GM18526 (cell line): ENCODE measurements around the gene MAML1.
A peak's percentile ranks its signal among the peaks of the same experiment; 100 is the strongest.

Experiments used
- POLR2A ChIP-seq: IDR thresholded peaks from 3 replicates; pipeline ENCODE4 v1.6.1; 2011; ENCODE audit not compliant: insufficient read length; ENCODE audit errors: extremely low read depth

Gene MAML1

DNA sequence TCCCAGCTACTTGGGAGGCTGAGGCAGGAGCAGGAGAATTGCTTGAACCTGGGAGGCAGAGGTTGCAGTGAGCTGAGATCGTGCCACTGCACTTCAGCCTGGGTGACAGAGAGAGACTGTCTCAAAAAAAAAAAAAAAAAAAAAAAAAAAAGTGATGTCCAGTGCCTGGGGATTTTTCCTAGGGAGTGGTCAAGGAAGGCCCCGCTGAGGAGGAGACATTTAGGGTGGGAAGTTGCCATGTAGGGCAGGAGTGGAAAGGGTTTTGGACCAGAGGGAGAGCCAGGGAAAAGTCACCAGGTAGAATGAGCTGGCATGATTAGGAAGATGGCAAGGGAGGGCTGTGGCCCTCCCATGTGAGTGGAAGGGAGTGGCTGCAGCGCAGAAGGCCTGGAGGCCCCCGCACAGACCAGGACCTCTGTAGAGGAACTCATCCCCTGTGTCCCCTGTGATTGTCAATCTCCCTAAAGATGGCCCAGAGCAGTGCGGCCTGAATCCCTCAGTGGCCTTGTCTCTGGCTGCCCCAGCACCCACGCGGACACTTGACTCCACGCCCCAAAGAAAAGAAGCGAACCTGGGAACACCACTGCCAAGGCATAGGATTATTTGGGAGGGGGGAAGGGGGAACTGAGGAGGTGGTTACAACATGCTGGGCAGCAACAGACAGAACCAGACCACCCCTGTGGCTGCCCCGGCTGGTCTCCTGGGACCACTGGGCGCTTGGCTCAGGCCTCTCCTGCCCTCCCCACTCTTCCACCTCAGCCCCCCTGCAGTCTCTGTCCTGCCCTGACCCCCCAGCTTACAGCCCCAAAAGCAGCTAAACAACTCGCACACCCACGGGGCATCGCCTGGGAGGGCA lies 85.5 kb downstream of the MAML1 start:
- TF ChIP-seq POLR2A: no peak

DNA sequence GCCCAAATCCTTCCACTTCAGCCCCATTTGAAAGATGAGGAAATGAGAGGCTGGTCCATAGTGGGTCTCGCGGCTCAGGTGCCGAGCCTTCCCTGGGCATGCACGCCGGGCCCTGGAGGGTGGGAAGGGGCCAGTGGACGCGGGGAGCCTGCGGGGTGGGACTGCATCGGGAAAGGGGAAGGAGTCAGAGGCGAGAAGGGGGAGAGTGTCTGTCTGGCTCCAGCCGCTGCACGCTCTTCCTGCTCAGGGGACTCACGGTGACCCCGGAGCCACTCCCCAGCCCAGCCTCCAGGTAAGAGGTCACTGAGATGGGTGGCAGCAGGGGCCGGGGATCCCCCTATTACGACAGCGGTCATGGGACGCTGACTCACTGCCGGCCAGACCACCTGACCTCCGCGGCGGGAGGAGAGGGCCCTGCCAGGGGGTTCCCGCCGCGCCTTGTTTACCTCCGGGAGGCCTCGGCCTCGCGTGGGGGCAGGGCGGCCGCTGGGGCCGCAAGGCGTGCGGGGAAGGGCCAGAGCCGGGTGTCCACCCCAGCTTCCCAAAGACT lies 86.2 kb downstream of the MAML1 start:
- TF ChIP-seq POLR2A: peak; percentile 51

- no peak for TF ChIP-seq POLR2A
Measured at GRCh38 chr5:179819296-179820126, 86.9 kb downstream of the MAML1 start.

DNA sequence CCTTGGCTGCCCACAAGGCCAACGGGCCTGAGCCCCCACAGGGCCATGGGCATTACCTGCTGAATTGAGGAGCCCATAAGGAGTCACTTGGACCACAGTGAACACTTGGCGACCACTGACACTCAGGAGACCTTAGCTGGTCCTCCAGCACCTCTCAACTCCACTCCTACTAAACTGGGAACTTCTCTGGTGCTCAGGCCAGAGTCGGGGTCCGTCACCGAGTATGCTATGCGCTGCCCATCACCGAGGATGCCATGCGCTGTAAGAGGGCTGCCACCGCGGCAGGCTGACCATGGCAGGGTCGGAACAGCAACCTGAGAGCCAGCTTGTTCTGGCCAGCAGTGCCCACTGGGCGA lies 87.5 kb downstream of the MAML1 start:
- TF ChIP-seq POLR2A: no peak

GRCh38 chr5:179820483-179821297 lies 88.1 kb downstream of the MAML1 start, which contains the start of gene SQSTM1:
TSS of gene SQSTM1 (plus strand) at chr5:179820905. CDS start at chr5:179820937, 32 bp downstream.
- TF ChIP-seq POLR2A: peak; percentile 99

DNA sequence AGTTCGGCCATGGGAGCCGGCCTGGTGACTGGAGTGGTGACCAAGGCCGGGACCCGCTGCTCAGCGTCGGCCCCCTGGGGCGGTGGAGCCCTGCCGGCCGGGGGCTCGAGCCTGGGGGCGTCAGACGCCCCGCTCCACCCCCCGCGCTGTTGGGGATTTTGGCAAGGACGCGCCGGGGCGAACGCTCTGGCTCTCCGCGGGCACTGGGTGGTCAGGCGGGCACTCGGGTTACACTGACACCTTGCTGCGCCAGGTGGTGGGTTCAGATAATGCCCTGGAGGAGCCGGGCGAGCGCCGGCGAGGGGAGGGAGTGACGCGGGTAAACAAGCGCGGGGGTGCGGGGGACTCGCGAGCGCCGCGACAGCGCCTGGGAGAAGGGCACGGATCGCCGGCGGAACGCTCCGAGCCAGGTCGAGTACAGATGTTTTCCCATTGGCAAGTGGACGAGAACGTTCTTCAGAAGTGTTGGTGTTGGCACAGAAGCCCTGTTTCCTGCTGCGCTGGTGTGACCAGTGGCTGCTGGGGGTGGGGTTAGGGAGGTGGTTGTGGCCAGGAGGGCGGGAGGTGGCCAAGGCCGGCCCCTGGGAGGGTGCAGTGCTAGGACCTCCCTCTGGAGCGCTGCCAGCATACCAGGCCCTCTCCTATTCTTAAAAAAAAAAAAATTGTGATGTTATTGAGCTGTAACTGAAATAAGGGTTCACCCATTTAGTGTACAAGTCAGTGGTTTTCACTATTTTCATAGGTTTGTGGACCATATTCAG lies 88.9 kb downstream of the MAML1 start:
- TF ChIP-seq POLR2A: peak; percentile 48

DNA sequence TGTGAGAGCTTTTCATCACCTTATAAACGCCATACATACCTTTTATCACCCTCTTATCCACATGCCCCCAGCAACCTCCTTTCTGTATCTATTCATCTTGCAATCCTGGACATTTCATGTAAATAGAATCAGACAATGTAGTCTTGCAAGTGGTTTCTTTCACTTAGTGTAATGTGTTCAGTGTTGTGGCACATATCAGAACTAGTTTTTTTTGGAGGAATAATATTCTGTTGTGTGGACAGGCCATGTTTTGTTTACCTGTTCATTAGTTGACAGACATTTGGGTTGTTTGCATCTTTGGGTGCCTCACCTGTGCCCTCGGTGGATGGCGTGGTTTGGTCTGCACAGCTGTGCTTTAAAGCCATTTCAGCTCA lies 89.4 kb downstream of the MAML1 start:
- no peak for TF ChIP-seq POLR2A

GRCh38 chr5:179822444-179822990 lies 89.9 kb downstream of the MAML1 start:
- TF ChIP-seq POLR2A: no peak

GRCh38 chr5:179823937-179824744 lies 91.5 kb downstream of the MAML1 start:
- no peak for TF ChIP-seq POLR2A

- no peak for TF ChIP-seq POLR2A
Measured at GRCh38 chr5:179824745-179825112, 92.1 kb downstream of the MAML1 start.

DNA sequence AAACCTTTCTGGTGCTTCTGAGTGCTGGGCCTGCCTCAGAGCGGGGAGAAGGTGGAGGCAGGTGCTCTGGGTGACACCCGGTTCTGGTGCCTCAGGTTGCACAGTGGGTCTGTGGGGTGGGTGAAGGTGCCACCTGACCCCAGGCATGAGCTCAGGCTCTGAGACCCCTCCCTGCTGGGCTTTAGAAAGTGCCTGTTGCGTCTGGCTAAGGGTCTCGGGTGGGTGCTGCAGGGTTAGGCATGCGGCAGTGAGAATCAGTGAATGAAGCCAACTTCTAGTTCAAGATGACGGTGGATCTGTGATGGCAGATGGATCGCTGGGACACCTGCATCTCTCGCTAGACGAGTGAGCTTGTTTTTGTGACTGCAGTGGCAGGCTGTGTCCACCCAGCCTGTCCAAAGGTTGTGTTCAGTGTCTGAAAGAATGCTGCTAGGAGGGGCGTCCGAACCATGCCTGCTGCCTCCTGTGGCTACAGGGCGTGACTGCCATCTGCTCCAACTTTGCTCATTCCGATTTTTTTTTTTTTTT lies 93.1 kb downstream of the MAML1 start:
- no peak for TF ChIP-seq POLR2A
